Measurements from ENCODE around the gene SSR1.
"Not testable (repeated sequence)": the region's sequence is repeated elsewhere in the genome, so short reads cannot be mapped to it uniquely, and the experiment has no call there.

SSR1 gene

GRCh38 chr6:7316658-7317533 is 3.9 kb upstream of the SSR1 start:
- no peak for DNase-seq

- DNase-seq = no peak
These were observed 3.0 kb upstream of the SSR1 start for GRCh38 chr6:7315948-7316365.

- not testable (repeated sequence) for DNase-seq
These were observed 2.3 kb upstream of the SSR1 start for GRCh38 chr6:7315087-7315947.

GRCh38 chr6:7314414-7314813 is 1.4 kb upstream of the SSR1 start:
- no peak for DNase-seq

- no peak for DNase-seq
These were observed 636 bp upstream of the SSR1 start for GRCh38 chr6:7313505-7314165.

GRCh38 chr6:7311917-7312615 is 933 bp downstream of the SSR1 start:
- DNase-seq = no peak

GRCh38 chr6:7311176-7311575 is 1.8 kb downstream of the SSR1 start:
- no peak for DNase-seq

GRCh38 chr6:7309050-7309449 is 3.9 kb downstream of the SSR1 start:
- DNase-seq = no peak

GRCh38 chr6:7307533-7307932 is 5.5 kb downstream of the SSR1 start:
- DNase-seq = no peak

- no peak for DNase-seq
These were observed 8.2 kb downstream of the SSR1 start for GRCh38 chr6:7304821-7305220.

- no peak for DNase-seq
These were observed 11.3 kb downstream of the SSR1 start for GRCh38 chr6:7301702-7302101.

- DNase-seq = no peak
These were observed 12.1 kb downstream of the SSR1 start for GRCh38 chr6:7300926-7301325.

GRCh38 chr6:7298113-7298512 is 14.9 kb downstream of the SSR1 start:
- DNase-seq = no peak

- no peak for DNase-seq
These were observed 16.4 kb downstream of the SSR1 start for GRCh38 chr6:7296602-7297001.

GRCh38 chr6:7295916-7296315 is 17.1 kb downstream of the SSR1 start:
- DNase-seq = no peak

GRCh38 chr6:7292596-7293255 is 20.3 kb downstream of the SSR1 start:
- DNase-seq = no peak

- no peak for DNase-seq
These were observed 22.9 kb downstream of the SSR1 start for GRCh38 chr6:7290079-7290478.

- no peak for DNase-seq
These were observed 27.6 kb downstream of the SSR1 start for GRCh38 chr6:7285416-7285815.

GRCh38 chr6:7283676-7284075 is 29.3 kb downstream of the SSR1 start:
- no peak for DNase-seq

- no peak for DNase-seq
These were observed 30.7 kb downstream of the SSR1 start for GRCh38 chr6:7282097-7282906.

GRCh38 chr6:7276199-7276524 is 36.8 kb downstream of the SSR1 start:
- DNase-seq = no peak

Measured in NCI-H1930 (cell line).